Heart left ventricle (tissue), 13 donors: ENCODE data around the gene CDC14B.

Experiments used
- POLR2A ChIP-seq, 2 donors: fragments of 450-650 bp; IDR thresholded peaks; one replicate each; pipeline ENCODE4 v1.6.1; 2017; ENCODE audit warnings: antibody characterized with exemption in 2 of 2, mild to moderate bottlenecking in 2 of 2, moderate library complexity in 2 of 2
- TF ChIP-seq, protein P1 (sequence below), 12 donors: fragments of 200-600 bp; sonication (generic) in 4 of 12; IDR thresholded peaks; one replicate each; pipeline versions ENCODE4 v1.5.0 to v1.8.0; 2018 to 2022; ENCODE audit warnings: antibody characterized with exemption in 12 of 12, mild to moderate bottlenecking in 5 of 12
- donor health status: ischemic (EF 13 %, LVEDD 7.1; RV severe dilation, severe dysfunction).
- donor health status: DM: no; HTN: yes; CAD: no.
- donor health status: DM: no; HTN: no; CAD: no.
- donor health status: ischemic (EF 25% LVEDD 6.9; RV normal size, moderate dysfunction).
- donor health status: ischemic (EF 25% LVEDD 5.7; RV mildly dilated, moderate dysfunction).
- donor health status: ischemic (EF 35%, LVEDD 5.7; RV mildly dilated, moderate dysfunction).
- donor health status: nonischemic (EF 11% LVEDD 7.7; RV severe dilation, severe dysfunction).
- donor health status: DM: yes; HTN: yes; CAD: no.
- donor health status: PGD.
- donor health status: ischemic (EF 29% LVEDD 5.4; RV normal size, mild dysfunction).
- donor health status: nonischemic (EF 23%, LVEDD 6.1; RV moderate dilation, normal function).

DNA sequence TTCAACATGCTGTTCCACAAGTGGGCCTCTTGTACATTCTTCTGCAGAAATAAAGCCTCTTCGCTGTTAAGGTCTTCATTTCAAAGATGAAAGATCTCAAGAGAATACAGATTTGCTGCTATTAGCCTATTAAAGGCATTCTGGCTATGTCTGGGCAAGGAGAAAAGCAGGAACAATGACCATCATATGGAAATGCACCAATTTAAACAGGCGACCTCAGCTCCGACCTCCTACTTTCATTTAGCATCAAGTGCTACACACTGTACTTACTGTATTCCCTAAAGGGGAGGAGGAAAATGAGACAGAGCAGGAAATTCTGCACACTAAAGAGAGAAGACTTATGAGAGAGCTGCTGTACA, 104.9 kb downstream of the CDC14B start:
- TF ChIP-seq, protein P1, sequence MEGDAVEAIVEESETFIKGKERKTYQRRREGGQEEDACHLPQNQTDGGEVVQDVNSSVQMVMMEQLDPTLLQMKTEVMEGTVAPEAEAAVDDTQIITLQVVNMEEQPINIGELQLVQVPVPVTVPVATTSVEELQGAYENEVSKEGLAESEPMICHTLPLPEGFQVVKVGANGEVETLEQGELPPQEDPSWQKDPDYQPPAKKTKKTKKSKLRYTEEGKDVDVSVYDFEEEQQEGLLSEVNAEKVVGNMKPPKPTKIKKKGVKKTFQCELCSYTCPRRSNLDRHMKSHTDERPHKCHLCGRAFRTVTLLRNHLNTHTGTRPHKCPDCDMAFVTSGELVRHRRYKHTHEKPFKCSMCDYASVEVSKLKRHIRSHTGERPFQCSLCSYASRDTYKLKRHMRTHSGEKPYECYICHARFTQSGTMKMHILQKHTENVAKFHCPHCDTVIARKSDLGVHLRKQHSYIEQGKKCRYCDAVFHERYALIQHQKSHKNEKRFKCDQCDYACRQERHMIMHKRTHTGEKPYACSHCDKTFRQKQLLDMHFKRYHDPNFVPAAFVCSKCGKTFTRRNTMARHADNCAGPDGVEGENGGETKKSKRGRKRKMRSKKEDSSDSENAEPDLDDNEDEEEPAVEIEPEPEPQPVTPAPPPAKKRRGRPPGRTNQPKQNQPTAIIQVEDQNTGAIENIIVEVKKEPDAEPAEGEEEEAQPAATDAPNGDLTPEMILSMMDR (IDR thresholded peaks at IDR 0.05) = no peak
- TF ChIP-seq POLR2A (IDR thresholded peaks at IDR 0.05) = no peak
